K562 (cell line): ENCODE results near the gene CDH1. TPM values are rescaled to one million over a fixed set of nuclear protein-coding genes. Genes with fewer than 3 reads are reported as not detected.

Source experiments
- CEBPB ChIP-seq: fragments of 450-650 bp; IDR thresholded peaks from 2 replicates; pipeline ENCODE4 v1.6.1; 2016; ENCODE audit warnings: missing genetic modification characterization, missing compliant biosample characterization
- HDAC3 ChIP-seq: fragments of 450-650 bp; IDR thresholded peaks from 2 replicates; pipeline ENCODE4 v1.6.1; 2018; ENCODE audit warnings: borderline replicate concordance, mild to moderate bottlenecking, moderate library complexity; ENCODE audit not compliant: partially characterized antibody
- HIVEP1 ChIP-seq: fragments of 250-450 bp; sonication (Bioruptor Pico); IDR thresholded peaks from 2 replicates; pipeline ENCODE4 v1.4.0; 2020; ENCODE audit warnings: mild to moderate bottlenecking
- IRF2 ChIP-seq: sonication (generic); formaldehyde crosslinking; IDR thresholded peaks from 2 replicates; pipeline ENCODE4 v1.8.1; 2022; ENCODE audit warnings: mild to moderate bottlenecking, missing genetic modification reagents
- MIER1 ChIP-seq: fragments of 450-650 bp; IDR thresholded peaks from 2 replicates; pipeline ENCODE4 v1.6.1; 2016; ENCODE audit warnings: antibody characterized with exemption, mild to moderate bottlenecking, low read depth
- MNT ChIP-seq, 2 experiments: fragments of 450-650 bp; conservative IDR thresholded peaks; 2 replicates each; pipeline ENCODE4 v1.6.1; 2017; ENCODE audit warnings: mild to moderate bottlenecking in 2 of 2, moderate library complexity in 2 of 2
- REST ChIP-seq, 2 experiments: fragments of 450-650 bp; formaldehyde crosslinking in 1 of 2; IDR thresholded peaks; 2 replicates each; pipeline versions ENCODE4 v1.4.0 to v1.6.1; 2014 to 2020; ENCODE audit warnings: mild to moderate bottlenecking in 2 of 2, borderline replicate concordance in 1 of 2, low read depth in 1 of 2
- SPI1 ChIP-seq: IDR thresholded peaks from 2 replicates; pipeline ENCODE4 v1.6.1; 2011; ENCODE audit warnings: low read depth, low read length, control low read depth, borderline replicate concordance
- STAG1 ChIP-seq: sonication (generic); formaldehyde crosslinking; IDR thresholded peaks from 2 replicates; pipeline ENCODE4 v1.5.0; 2020; ENCODE audit warnings: missing genetic modification reagents, borderline replicate concordance
- TCF7L2 ChIP-seq: fragments of 150-350 bp; IDR thresholded peaks from 2 replicates; pipeline ENCODE4 v1.6.1; 2016; ENCODE audit warnings: low read depth, mild to moderate bottlenecking, low read length, moderate library complexity
- ZFPM2 ChIP-seq: fragments of 250-450 bp; sonication (Bioruptor Pico); IDR thresholded peaks from 2 replicates; pipeline ENCODE4 v1.5.1; 2022; ENCODE audit warnings: mild to moderate bottlenecking
- ZNF655 ChIP-seq: fragments of 250-450 bp; sonication (Bioruptor Pico); IDR thresholded peaks from 2 replicates; pipeline ENCODE4 v1.5.0; 2021
- polyA plus RNA-seq, 8 experiments: library from polyadenylated mRNA; depleted of rRNA in 4 of 8; stranded (reverse) in 5 of 8; unstranded in 3 of 8; fragments of >200 nt; fragmentation: Nextera tagmentation in 2 of 8; fragmentation: Illumina TruSeq in 1 of 8; extraction: Ambion mirVana in 2 of 8; extraction: Trizol in 1 of 8; gene quantifications; 2 replicates each; pipeline versions ENCODE4 v1.2.1 to v1.2.3, GENCODE V29; 2011 to 2014; ENCODE audit warnings: inconsistent platforms in 1 of 8, missing spikeins in 1 of 8
- total RNA-seq, 7 experiments: library from RNA; depleted of rRNA in 6 of 7; stranded (reverse); fragments of >200 nt in 6 of 7; fragmentation: Illumina TruSeq in 2 of 7; extraction: Trizol in 2 of 7; gene quantifications; 2 replicates each; pipeline versions ENCODE4 v1.2.1 to v1.2.3, GENCODE V29; 2011 to 2021; ENCODE audit warnings: low replicate concordance in 1 of 7
- TF ChIP-seq, protein P1 (sequence below): fragments of 450-650 bp; IDR thresholded peaks from 2 replicates; pipeline ENCODE4 v1.6.1; 2016; ENCODE audit warnings: missing biosample characterization, missing genetic modification characterization
- TF ChIP-seq, protein P2 (sequence below): fragments of 450-650 bp; IDR thresholded peaks from one replicate; pipeline ENCODE4 v1.6.1; 2018; ENCODE audit warnings: mild to moderate bottlenecking, moderate library complexity; ENCODE audit not compliant: partially characterized antibody

Gene CDH1
- total and polyA plus RNA-seq, 9 of the 15 experiments (the other 6 are each of a cell fraction or from before 2014, with no cell fraction given), result 0.01 to 0.69 TPM; not detected in 7

GRCh38 chr16:68704232-68704867 lies 32.7 kb upstream of the CDH1 start (continued):
- peak; percentile 80 for TF ChIP-seq STAG1 (CRISPR knock-in tag)
- no peak for TF ChIP-seq SPI1
- TF ChIP-seq, protein P1, sequence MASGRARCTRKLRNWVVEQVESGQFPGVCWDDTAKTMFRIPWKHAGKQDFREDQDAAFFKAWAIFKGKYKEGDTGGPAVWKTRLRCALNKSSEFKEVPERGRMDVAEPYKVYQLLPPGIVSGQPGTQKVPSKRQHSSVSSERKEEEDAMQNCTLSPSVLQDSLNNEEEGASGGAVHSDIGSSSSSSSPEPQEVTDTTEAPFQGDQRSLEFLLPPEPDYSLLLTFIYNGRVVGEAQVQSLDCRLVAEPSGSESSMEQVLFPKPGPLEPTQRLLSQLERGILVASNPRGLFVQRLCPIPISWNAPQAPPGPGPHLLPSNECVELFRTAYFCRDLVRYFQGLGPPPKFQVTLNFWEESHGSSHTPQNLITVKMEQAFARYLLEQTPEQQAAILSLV (tag), result no peak
- TF ChIP-seq ZFPM2 (CRISPR knock-in tag), result no peak
- no peak for TF ChIP-seq TCF7L2
- TF ChIP-seq IRF2 (CRISPR knock-in tag), result no peak
- peak; percentile 66; the same call in 1 of the 2 replicates for TF ChIP-seq CEBPB (tag)
- peak; percentile 95 for TF ChIP-seq REST (IDR thresholded peaks at IDR 0.05; ENCODE audit: borderline replicate concordance)
- TF ChIP-seq REST (CRISPR knock-in tag; IDR thresholded peaks at IDR 0.05; ENCODE audit: low read depth), result no peak
- TF ChIP-seq MIER1, result no peak
- TF ChIP-seq HDAC3, result no peak
- TF ChIP-seq ZNF655 (CRISPR knock-in tag), result no peak
- TF ChIP-seq HIVEP1 (CRISPR knock-in tag), result no peak
- no peak for TF ChIP-seq MNT (conservative IDR thresholded peaks at IDR 0.05)
- TF ChIP-seq, protein P2, sequence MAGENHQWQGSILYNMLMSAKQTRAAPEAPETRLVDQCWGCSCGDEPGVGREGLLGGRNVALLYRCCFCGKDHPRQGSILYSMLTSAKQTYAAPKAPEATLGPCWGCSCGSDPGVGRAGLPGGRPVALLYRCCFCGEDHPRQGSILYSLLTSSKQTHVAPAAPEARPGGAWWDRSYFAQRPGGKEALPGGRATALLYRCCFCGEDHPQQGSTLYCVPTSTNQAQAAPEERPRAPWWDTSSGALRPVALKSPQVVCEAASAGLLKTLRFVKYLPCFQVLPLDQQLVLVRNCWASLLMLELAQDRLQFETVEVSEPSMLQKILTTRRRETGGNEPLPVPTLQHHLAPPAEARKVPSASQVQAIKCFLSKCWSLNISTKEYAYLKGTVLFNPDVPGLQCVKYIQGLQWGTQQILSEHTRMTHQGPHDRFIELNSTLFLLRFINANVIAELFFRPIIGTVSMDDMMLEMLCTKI, result no peak
